Activated B cell treated with CpG ODN at 0.5 μM for 24 hours (primary cell): ENCODE data around the gene CD84. TPM values are rescaled to one million over a fixed set of nuclear protein-coding genes. Genes with fewer than 3 reads are reported as not detected.

Source experiments
- ATAC-seq: fragments of 200-7000 bp; cut with Tn5 transposase; one replicate; pipeline ENCODE4 v1.10.0; 2021; ENCODE audit warnings: low read depth, mild to moderate bottlenecking, moderate library complexity
- CTCF ChIA-PET: fragments of 350-600 bp; sonication (Branson Sonifier 250); formaldehyde crosslinking; loops from one replicate; lab custom pipeline; 2021; ENCODE audit warnings: antibody characterized with exemption; lab: Charles Lee
- POLR2A ChIA-PET: fragments of 350-600 bp; sonication (Branson Sonifier 250); formaldehyde crosslinking; loops from one replicate; lab custom pipeline; 2021; ENCODE audit warnings: antibody characterized with exemption; lab: Charles Lee
- DNase-seq: peaks from one replicate; pipeline ENCODE4 v3.0.0; 2022
- H3K27ac Mint-ChIP-seq: one replicate; pipeline ENCODE4 v1.8.0; 2020; ENCODE audit warnings: mixed read lengths
- H3K27me3 Mint-ChIP-seq: one replicate; pipeline ENCODE4 v1.8.0; 2021; ENCODE audit warnings: mixed read lengths
- H3K36me3 Mint-ChIP-seq: one replicate; pipeline ENCODE4 v1.8.0; 2021; ENCODE audit warnings: low read depth, mixed read lengths
- H3K4me1 Mint-ChIP-seq: one replicate; pipeline ENCODE4 v1.8.0; 2021; ENCODE audit warnings: mixed read lengths
- H3K4me3 Mint-ChIP-seq: one replicate; pipeline ENCODE4 v1.8.0; 2020; ENCODE audit warnings: mild to moderate bottlenecking, mixed read lengths
- H3K9me3 Mint-ChIP-seq: one replicate; pipeline ENCODE4 v1.8.0; 2020; ENCODE audit warnings: mixed read lengths
- intact Hi-C: fragments of 100-400 bp; cut with micrococcal nuclease; formaldehyde crosslinking; loops from one replicate; pipeline ENCODE4 v1.15.1; 2024
- total RNA-seq: library from RNA; stranded (reverse); gene quantifications from 2 replicates; pipeline ENCODE4 v1.2.3, GENCODE V29; 2022
- TF ChIP-seq, protein P1 (sequence below): fragments of 200-600 bp; IDR thresholded peaks from one replicate; pipeline ENCODE4 v1.8.0; 2022; ENCODE audit warnings: antibody characterized with exemption, mild to moderate bottlenecking

CD84 gene
- total RNA-seq, 1 donor from 2014 or later, result 65.5 TPM

DNA sequence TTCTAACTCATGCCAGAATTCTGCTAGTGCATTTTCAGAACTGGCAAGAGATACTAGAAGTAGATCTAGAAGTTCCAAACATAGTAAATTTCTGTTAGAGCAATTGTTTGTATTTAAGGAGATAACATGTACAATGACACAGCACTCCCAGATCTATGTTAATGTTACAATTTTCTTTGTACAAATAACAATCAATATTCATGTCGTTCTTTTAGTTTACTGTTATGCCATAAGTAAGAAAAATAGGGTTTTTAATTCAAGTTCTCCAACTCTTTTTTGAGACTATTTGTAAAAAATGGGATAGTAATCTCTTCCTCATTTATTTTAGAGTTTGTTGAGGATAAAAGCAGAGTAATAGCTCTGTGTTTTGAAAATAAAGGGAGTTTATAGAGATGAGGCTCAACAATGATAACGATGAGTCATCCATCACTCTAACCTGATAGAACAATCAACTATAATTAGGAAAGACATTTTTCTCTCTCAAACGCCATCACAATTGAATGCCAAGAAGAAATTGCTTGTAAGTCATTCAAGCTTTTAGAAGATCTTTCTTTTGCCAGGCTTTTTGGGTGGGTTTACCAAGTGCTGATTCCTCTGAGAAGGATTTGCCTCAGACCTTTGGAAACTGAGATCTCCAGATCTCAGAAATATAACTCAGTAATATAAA, 638 bp downstream of the CD84 start:
- no peak for ATAC-seq
- TF ChIP-seq, protein P1, sequence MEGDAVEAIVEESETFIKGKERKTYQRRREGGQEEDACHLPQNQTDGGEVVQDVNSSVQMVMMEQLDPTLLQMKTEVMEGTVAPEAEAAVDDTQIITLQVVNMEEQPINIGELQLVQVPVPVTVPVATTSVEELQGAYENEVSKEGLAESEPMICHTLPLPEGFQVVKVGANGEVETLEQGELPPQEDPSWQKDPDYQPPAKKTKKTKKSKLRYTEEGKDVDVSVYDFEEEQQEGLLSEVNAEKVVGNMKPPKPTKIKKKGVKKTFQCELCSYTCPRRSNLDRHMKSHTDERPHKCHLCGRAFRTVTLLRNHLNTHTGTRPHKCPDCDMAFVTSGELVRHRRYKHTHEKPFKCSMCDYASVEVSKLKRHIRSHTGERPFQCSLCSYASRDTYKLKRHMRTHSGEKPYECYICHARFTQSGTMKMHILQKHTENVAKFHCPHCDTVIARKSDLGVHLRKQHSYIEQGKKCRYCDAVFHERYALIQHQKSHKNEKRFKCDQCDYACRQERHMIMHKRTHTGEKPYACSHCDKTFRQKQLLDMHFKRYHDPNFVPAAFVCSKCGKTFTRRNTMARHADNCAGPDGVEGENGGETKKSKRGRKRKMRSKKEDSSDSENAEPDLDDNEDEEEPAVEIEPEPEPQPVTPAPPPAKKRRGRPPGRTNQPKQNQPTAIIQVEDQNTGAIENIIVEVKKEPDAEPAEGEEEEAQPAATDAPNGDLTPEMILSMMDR, result no peak
- Mint-ChIP-seq H3K27me3 (no peaks in the 10 kb centered on the region), H3K36me3 (peaks cover 21% of the 10 kb centered on the region), H3K4me1 (peaks cover 72% of the 10 kb centered on the region), H3K4me3 (peak overlapping the region; percentile 91), H3K9me3 (peaks cover 5% of the 10 kb centered on the region), H3K27ac (peak overlapping the region; percentile 95)
- POLR2A ChIA-PET, result interaction anchor here (1.0 to 6.2 kb wide), 7 partner anchors 30 to 146 kb away, joined by 3 to 56 read pairs (median 4); no protein-coding TSS in a partner anchor
- CTCF ChIA-PET, result interaction anchor here (0.8 to 1.7 kb wide), 5 partner anchors 11 to 150 kb away, joined by 3 to 7 read pairs (median 3); no protein-coding TSS in a partner anchor
- intact Hi-C loops, result loop anchor here (2.0 kb wide), 1 partner anchor 38 kb away; no protein-coding TSS in a partner anchor
- DNase-seq, result no peak

DNA sequence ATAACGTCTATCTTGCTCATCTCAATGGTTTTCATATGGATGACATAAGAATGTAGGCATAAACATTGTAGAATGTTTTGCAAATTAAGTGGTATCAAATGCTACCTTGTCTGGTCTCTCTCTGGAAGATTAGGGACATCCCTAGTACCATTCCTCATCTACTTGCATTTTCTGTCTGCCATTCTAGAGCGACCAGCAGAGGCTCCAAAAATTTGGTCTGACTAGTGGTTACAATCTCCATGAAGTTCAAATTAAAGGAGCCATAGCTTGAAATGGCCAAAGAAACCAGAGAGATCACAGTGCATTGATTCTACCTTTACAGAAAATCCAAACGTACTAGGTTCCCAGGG, 1.1 kb downstream of the CD84 start:
- intact Hi-C loops, result loop anchor here (2.0 kb wide), 1 partner anchor 37 kb away; no protein-coding TSS in a partner anchor
- TF ChIP-seq, protein P1, result no peak
- CTCF ChIA-PET, result interaction anchor here (0.8 to 2.3 kb wide), 7 partner anchors 25 to 150 kb away, joined by 3 to 7 read pairs (median 4); no protein-coding TSS in a partner anchor

DNA sequence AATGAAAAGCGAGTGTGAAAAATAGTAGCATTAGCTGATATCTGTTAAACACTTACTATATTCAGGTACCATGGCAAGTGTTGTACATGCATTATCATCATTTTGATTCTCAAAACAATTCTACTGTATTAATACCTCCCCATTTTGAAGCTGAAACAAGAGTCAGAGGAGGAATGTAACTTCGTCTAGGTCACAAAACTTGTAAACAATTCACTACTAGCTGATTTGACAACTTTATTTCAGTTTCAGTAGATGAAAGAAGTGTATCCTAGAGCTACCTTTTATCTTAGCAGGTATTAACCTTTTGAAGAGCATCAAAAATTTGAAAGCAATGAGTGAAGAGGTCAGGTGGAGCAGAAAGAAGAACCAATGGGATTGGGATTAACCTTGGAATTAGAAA, 1.6 kb downstream of the CD84 start:
- POLR2A ChIA-PET, result interaction anchor here (0.7 to 6.2 kb wide), 6 partner anchors 13 to 608 kb away, joined by 3 to 56 read pairs (median 3); no protein-coding TSS in a partner anchor
- TF ChIP-seq, protein P1, result no peak
- H3K27ac Mint-ChIP-seq, result peak overlapping the region; percentile 81
- no peaks in the 10 kb centered on the region for H3K27me3 Mint-ChIP-seq
- CTCF ChIA-PET, result interaction anchor here (0.8 to 2.3 kb wide), 5 partner anchors 25 to 149 kb away, joined by 3 to 7 read pairs (median 5); no protein-coding TSS in a partner anchor
- peaks cover 81% of the 10 kb centered on the region for H3K4me1 Mint-ChIP-seq
- peak overlapping the region; percentile 91 for H3K4me3 Mint-ChIP-seq
- DNase-seq (no peak), ATAC-seq (no peak)
- no peaks in the 10 kb centered on the region for H3K9me3 Mint-ChIP-seq
- intact Hi-C loops, result loop anchor here (2.0 kb wide), 1 partner anchor 37 kb away; no protein-coding TSS in a partner anchor
- H3K36me3 Mint-ChIP-seq, result peaks cover 28% of the 10 kb centered on the region

More for the DNA sequence above, 1.1 kb downstream of the CD84 start:
- Mint-ChIP-seq H3K4me3 (peak overlapping the region; percentile 91), H3K27ac (peak overlapping the region; percentile 95), H3K27me3 (no peaks in the 10 kb centered on the region), H3K36me3 (peaks cover 25% of the 10 kb centered on the region), H3K9me3 (peaks cover 3% of the 10 kb centered on the region), H3K4me1 (peaks cover 77% of the 10 kb centered on the region)
- ATAC-seq (no peak), DNase-seq (no peak)
- POLR2A ChIA-PET, result interaction anchor here (0.8 to 6.2 kb wide), 6 partner anchors 13 to 146 kb away, joined by 3 to 56 read pairs (median 4); no protein-coding TSS in a partner anchor

DNA sequence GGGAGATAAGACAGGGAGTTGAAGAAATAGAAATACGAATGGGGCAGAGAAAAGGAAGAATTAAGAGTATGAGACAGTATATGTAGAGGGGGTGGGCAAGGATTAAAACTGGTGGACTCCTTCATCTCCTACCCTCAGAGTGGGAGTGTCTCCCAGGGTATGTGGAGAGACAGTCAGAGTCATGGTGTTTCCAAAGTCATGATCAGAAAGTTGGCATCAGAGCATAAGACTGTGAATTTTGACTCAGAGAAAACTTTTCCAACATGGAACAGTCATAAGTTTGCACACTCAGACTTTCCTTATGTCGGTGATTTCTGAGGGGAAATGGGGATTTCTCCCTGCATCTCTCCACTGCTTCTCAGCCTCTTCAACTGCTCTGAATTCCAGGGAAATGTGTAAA, 2.4 kb downstream of the CD84 start:
- CTCF ChIA-PET, result interaction anchor here (0.6 to 2.3 kb wide), 4 partner anchors 27 to 146 kb away, joined by 3 to 7 read pairs (median 5); no protein-coding TSS in a partner anchor
- H3K27me3 Mint-ChIP-seq, result no peaks in the 10 kb centered on the region
- ATAC-seq (no peak), DNase-seq (no peak)
- POLR2A ChIA-PET, result interaction anchor here (0.6 to 6.2 kb wide), 3 partner anchors 28 to 146 kb away, joined by 3 to 56 read pairs (median 3); no protein-coding TSS in a partner anchor
- H3K27ac Mint-ChIP-seq, result peak overlapping the region; percentile 91
- intact Hi-C loops, result no loop called here
- peak overlapping the region; percentile 91 for H3K4me3 Mint-ChIP-seq
- TF ChIP-seq, protein P1, result no peak
- H3K9me3 Mint-ChIP-seq, result no peaks in the 10 kb centered on the region
- H3K36me3 Mint-ChIP-seq, result peaks cover 35% of the 10 kb centered on the region
- peaks cover 88% of the 10 kb centered on the region for H3K4me1 Mint-ChIP-seq

DNA sequence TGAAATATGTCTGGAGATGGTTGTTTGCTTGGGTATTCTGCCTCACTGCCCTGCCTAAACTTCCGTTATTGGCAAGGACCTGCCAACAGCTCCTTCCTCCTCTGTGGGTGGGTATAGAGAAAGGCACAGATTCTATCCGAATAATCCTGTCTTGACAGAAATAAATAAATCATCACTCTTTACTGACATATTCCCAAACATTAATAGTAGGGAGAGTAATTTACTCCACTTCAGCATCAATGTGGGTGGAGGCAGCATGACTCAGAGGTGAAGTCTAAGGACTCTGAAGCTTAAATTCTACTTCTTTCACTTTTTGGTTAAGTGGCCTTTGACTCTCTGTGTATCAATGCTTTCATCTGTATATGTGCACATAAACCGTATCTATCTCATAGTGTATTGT, 2.9 kb downstream of the CD84 start:
- ATAC-seq (no peak), DNase-seq (no peak)
- Mint-ChIP-seq H3K9me3 (no peaks in the 10 kb centered on the region), H3K4me1 (peaks cover 93% of the 10 kb centered on the region), H3K4me3 (peak overlapping the region; percentile 91), H3K27ac (peak overlapping the region; percentile 91), H3K27me3 (no peaks in the 10 kb centered on the region), H3K36me3 (peaks cover 39% of the 10 kb centered on the region)
- intact Hi-C loops, result no loop called here
- CTCF ChIA-PET, result interaction anchor here (1.7 to 2.3 kb wide), 2 partner anchors 31 to 32 kb away, joined by 5 to 7 read pairs; no protein-coding TSS in a partner anchor
- TF ChIP-seq, protein P1, result no peak
- POLR2A ChIA-PET, result interaction anchor here (0.6 to 6.2 kb wide), 6 partner anchors 17 to 145 kb away, joined by 3 to 56 read pairs (median 3); no protein-coding TSS in a partner anchor
